Measurements from ENCODE around the gene FUT8.

DNA sequence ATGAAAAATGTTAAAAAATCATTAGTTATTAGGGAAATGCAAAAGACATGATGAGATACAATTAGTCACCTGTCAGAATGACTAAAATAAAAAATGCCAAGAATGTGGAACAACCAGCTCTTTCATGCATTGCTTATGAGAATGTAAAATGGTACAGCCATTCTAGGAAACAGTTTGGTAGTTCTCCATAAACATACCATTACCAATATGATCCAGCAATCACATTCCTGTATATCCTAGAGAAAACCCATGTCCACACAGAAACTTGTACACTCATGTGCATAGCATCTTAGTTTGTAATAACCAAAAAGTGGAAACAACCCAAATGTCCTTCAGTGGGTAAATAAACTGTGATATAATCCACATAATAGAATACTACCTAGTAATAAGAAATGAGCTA is 245.7 kb downstream of the FUT8 start:
- TF ChIP-seq, protein P1, sequence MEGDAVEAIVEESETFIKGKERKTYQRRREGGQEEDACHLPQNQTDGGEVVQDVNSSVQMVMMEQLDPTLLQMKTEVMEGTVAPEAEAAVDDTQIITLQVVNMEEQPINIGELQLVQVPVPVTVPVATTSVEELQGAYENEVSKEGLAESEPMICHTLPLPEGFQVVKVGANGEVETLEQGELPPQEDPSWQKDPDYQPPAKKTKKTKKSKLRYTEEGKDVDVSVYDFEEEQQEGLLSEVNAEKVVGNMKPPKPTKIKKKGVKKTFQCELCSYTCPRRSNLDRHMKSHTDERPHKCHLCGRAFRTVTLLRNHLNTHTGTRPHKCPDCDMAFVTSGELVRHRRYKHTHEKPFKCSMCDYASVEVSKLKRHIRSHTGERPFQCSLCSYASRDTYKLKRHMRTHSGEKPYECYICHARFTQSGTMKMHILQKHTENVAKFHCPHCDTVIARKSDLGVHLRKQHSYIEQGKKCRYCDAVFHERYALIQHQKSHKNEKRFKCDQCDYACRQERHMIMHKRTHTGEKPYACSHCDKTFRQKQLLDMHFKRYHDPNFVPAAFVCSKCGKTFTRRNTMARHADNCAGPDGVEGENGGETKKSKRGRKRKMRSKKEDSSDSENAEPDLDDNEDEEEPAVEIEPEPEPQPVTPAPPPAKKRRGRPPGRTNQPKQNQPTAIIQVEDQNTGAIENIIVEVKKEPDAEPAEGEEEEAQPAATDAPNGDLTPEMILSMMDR (conservative IDR thresholded peaks at IDR 0.05; ENCODE audit: low read length): no peak
- TF ChIP-seq EZH2phosphoT487 (IDR thresholded peaks at IDR 0.05; ENCODE audit: borderline replicate concordance): no peak

Measured in Loucy (cell line).